ENCODE data around the gene ILDR2.

ILDR2 gene

GRCh38 chr1:166951050-166951449 lies 24.3 kb downstream of the ILDR2 start:
- no CpG with 5 or more reads among the region's 2 CpGs for WGBS, 2 donors (ENCODE audit: extremely low coverage in 2 of 2, insufficient read length in 2 of 2, insufficient replicate concordance in 1 of 2)
- Histone ChIP-seq H3K4me1 (ENCODE audit: control insufficient read depth in 2 of 2, insufficient read depth in 1 of 2, low read depth in 1 of 2, low read length in 2 of 2) (peaks cover 36 to 64% of the 10 kb centered on the region in 2 donors), H2BK12ac (ENCODE audit: low read length) (peak overlapping the region; percentile 18), H3K4ac (ENCODE audit: low read length) (no peak overlapping the region), H2AFZ (ENCODE audit: low read length) (no peak overlapping the region), H2AK5ac (ENCODE audit: low read depth, low read length) (no peak overlapping the region), H3K4me2 (ENCODE audit: insufficient read depth, low read length, poor library complexity, severe bottlenecking) (no peak overlapping the region), H3K23ac (ENCODE audit: low read depth, low read length, poor library complexity) (no peak overlapping the region), H3K9ac (ENCODE audit: low read depth, low read length, poor library complexity) (no peak overlapping the region), H4K8ac (ENCODE audit: low read depth, low read length) (no peak overlapping the region), H3K27ac (replicated peaks; ENCODE audit: low read length) (peak overlapping the region; percentile 93), H3K9me3 (replicated peaks in 1 of 2; ENCODE audit: control insufficient read depth in 2 of 2, insufficient read depth in 1 of 2, low read depth in 1 of 2, low read length in 2 of 2) (no peaks in the 10 kb centered on the region), H2BK5ac (ENCODE audit: low read length) (no peak overlapping the region), H2BK120ac (ENCODE audit: low read depth, low read length) (no peak overlapping the region), H4K91ac (ENCODE audit: low read depth, low read length, poor library complexity) (peak overlapping the region; percentile 47), H3K79me1 (ENCODE audit: low read depth, low read length) (no peaks in the 10 kb centered on the region), H3K27me3 (ENCODE audit: control insufficient read depth in 3 of 3, insufficient read depth in 3 of 3, low read depth in 1 of 3, low read length in 3 of 3) (no peaks in the 10 kb centered on the region), H3K4me3 (ENCODE audit: low read length in 2 of 2) (no peak overlapping the region), H3K14ac (ENCODE audit: low read length) (no peak overlapping the region), H3K36me3 (replicated peaks in 1 of 2; ENCODE audit: control insufficient read depth in 2 of 2, insufficient read depth in 2 of 2, low read length in 2 of 2) (peaks cover 0 to 11% of the 10 kb centered on the region in 2 donors), H2BK15ac (ENCODE audit: low read length) (no peak overlapping the region), H3K18ac (ENCODE audit: low read length) (peak overlapping the region; percentile 20)
- DNase-seq (ENCODE audit: low spot score), result no peak

- Histone ChIP-seq H3K79me1 (ENCODE audit: low read depth, low read length) (no peaks in the 10 kb centered on the region), H3K9me3 (replicated peaks in 1 of 2; ENCODE audit: control insufficient read depth in 2 of 2, insufficient read depth in 1 of 2, low read depth in 1 of 2, low read length in 2 of 2) (no peaks in the 10 kb centered on the region), H4K91ac (ENCODE audit: low read depth, low read length, poor library complexity) (no peak overlapping the region), H3K27me3 (ENCODE audit: control insufficient read depth in 3 of 3, insufficient read depth in 3 of 3, low read depth in 1 of 3, low read length in 3 of 3) (no peaks in the 10 kb centered on the region), H3K4me2 (ENCODE audit: insufficient read depth, low read length, poor library complexity, severe bottlenecking) (no peak overlapping the region), H3K4me1 (ENCODE audit: control insufficient read depth in 2 of 2, insufficient read depth in 1 of 2, low read depth in 1 of 2, low read length in 2 of 2) (peaks cover 39 to 70% of the 10 kb centered on the region in 2 donors), H2BK15ac (ENCODE audit: low read length) (no peak overlapping the region), H2AK5ac (ENCODE audit: low read depth, low read length) (no peak overlapping the region), H3K9ac (ENCODE audit: low read depth, low read length, poor library complexity) (no peak overlapping the region), H2BK5ac (ENCODE audit: low read length) (no peak overlapping the region), H2AFZ (ENCODE audit: low read length) (no peak overlapping the region), H2BK12ac (ENCODE audit: low read length) (no peak overlapping the region), H3K36me3 (replicated peaks in 1 of 2; ENCODE audit: control insufficient read depth in 2 of 2, insufficient read depth in 2 of 2, low read length in 2 of 2) (peaks cover 0 to 8% of the 10 kb centered on the region in 2 donors), H3K27ac (replicated peaks; ENCODE audit: low read length) (peak overlapping the region; percentile 93), H3K14ac (ENCODE audit: low read length) (no peak overlapping the region), H3K23ac (ENCODE audit: low read depth, low read length, poor library complexity) (no peak overlapping the region), H3K4ac (ENCODE audit: low read length) (no peak overlapping the region), H3K4me3 (ENCODE audit: low read length in 2 of 2) (no peak overlapping the region), H3K18ac (ENCODE audit: low read length) (no peak overlapping the region), H2BK120ac (ENCODE audit: low read depth, low read length) (no peak overlapping the region), H4K8ac (ENCODE audit: low read depth, low read length) (no peak overlapping the region)
- no CpG with 5 or more reads among the region's 2 CpGs for WGBS, 2 donors (ENCODE audit: extremely low coverage in 2 of 2, insufficient read length in 2 of 2, insufficient replicate concordance in 1 of 2)
- DNase-seq (ENCODE audit: low spot score), result peak; percentile 80
These were observed 25.2 kb downstream of the ILDR2 start for GRCh38 chr1:166950156-166950555.

- H3K27me3 ChIP-seq (ENCODE audit: control insufficient read depth in 3 of 3, insufficient read depth in 3 of 3, low read depth in 1 of 3, low read length in 3 of 3), result no peaks in the 10 kb centered on the region
- no peak overlapping the region for H3K14ac ChIP-seq (ENCODE audit: low read length)
- no peak overlapping the region for H3K9ac ChIP-seq (ENCODE audit: low read depth, low read length, poor library complexity)
- H3K4me3 ChIP-seq (ENCODE audit: low read length in 2 of 2), result no peak overlapping the region
- no peak for DNase-seq (ENCODE audit: low spot score)
- no peaks in the 10 kb centered on the region for H3K79me1 ChIP-seq (ENCODE audit: low read depth, low read length)
- H3K23ac ChIP-seq (ENCODE audit: low read depth, low read length, poor library complexity), result no peak overlapping the region
- H3K9me3 ChIP-seq (replicated peaks in 1 of 2; ENCODE audit: control insufficient read depth in 2 of 2, insufficient read depth in 1 of 2, low read depth in 1 of 2, low read length in 2 of 2), result no peaks in the 10 kb centered on the region
- WGBS, 2 donors (ENCODE audit: extremely low coverage in 2 of 2, insufficient read length in 2 of 2, insufficient replicate concordance in 1 of 2), result no CpG with 5 or more reads among the region's 2 CpGs
- H4K8ac ChIP-seq (ENCODE audit: low read depth, low read length), result no peak overlapping the region
- H2BK12ac ChIP-seq (ENCODE audit: low read length), result no peak overlapping the region
- peak overlapping the region; percentile 94 for H3K27ac ChIP-seq (replicated peaks; ENCODE audit: low read length)
- H2AK5ac ChIP-seq (ENCODE audit: low read depth, low read length), result no peak overlapping the region
- H3K4me1 ChIP-seq (ENCODE audit: control insufficient read depth in 2 of 2, insufficient read depth in 1 of 2, low read depth in 1 of 2, low read length in 2 of 2), result peaks cover 47 to 78% of the 10 kb centered on the region in 2 donors
- no peak overlapping the region for H4K91ac ChIP-seq (ENCODE audit: low read depth, low read length, poor library complexity)
- no peak overlapping the region for H3K4ac ChIP-seq (ENCODE audit: low read length)
- H2BK5ac ChIP-seq (ENCODE audit: low read length), result no peak overlapping the region
- H2AFZ ChIP-seq (ENCODE audit: low read length), result no peak overlapping the region
- H2BK15ac ChIP-seq (ENCODE audit: low read length), result no peak overlapping the region
- peaks cover 0 to 3% of the 10 kb centered on the region in 2 donors for H3K36me3 ChIP-seq (replicated peaks in 1 of 2; ENCODE audit: control insufficient read depth in 2 of 2, insufficient read depth in 2 of 2, low read length in 2 of 2)
- H3K4me2 ChIP-seq (ENCODE audit: insufficient read depth, low read length, poor library complexity, severe bottlenecking), result no peak overlapping the region
- no peak overlapping the region for H2BK120ac ChIP-seq (ENCODE audit: low read depth, low read length)
- H3K18ac ChIP-seq (ENCODE audit: low read length), result no peak overlapping the region
These were observed 26.4 kb downstream of the ILDR2 start for GRCh38 chr1:166948856-166949350.

- Histone ChIP-seq H3K9me3 (replicated peaks in 1 of 2; ENCODE audit: control insufficient read depth in 2 of 2, insufficient read depth in 1 of 2, low read depth in 1 of 2, low read length in 2 of 2) (no peaks in the 10 kb centered on the region), H4K8ac (ENCODE audit: low read depth, low read length) (no peak overlapping the region), H3K14ac (ENCODE audit: low read length) (no peak overlapping the region), H4K91ac (ENCODE audit: low read depth, low read length, poor library complexity) (peak overlapping the region; percentile 22), H2BK15ac (ENCODE audit: low read length) (no peak overlapping the region), H2AK5ac (ENCODE audit: low read depth, low read length) (peak overlapping the region; percentile 42), H3K4me2 (ENCODE audit: insufficient read depth, low read length, poor library complexity, severe bottlenecking) (peak overlapping the region; percentile 54), H3K4ac (ENCODE audit: low read length) (no peak overlapping the region), H2BK120ac (ENCODE audit: low read depth, low read length) (no peak overlapping the region), H3K27ac (replicated peaks; ENCODE audit: low read length) (peak overlapping the region; percentile 99), H3K27me3 (ENCODE audit: control insufficient read depth in 3 of 3, insufficient read depth in 3 of 3, low read depth in 1 of 3, low read length in 3 of 3) (no peaks in the 10 kb centered on the region), H3K79me1 (ENCODE audit: low read depth, low read length) (no peaks in the 10 kb centered on the region), H3K18ac (ENCODE audit: low read length) (peak overlapping the region; percentile 96), H3K4me3 (ENCODE audit: low read length in 2 of 2) (peak overlapping the region in 1 of 2 donors; percentile 36), H3K36me3 (replicated peaks in 1 of 2; ENCODE audit: control insufficient read depth in 2 of 2, insufficient read depth in 2 of 2, low read length in 2 of 2) (no peaks in the 10 kb centered on the region), H3K9ac (ENCODE audit: low read depth, low read length, poor library complexity) (peak overlapping the region; percentile 44), H3K23ac (ENCODE audit: low read depth, low read length, poor library complexity) (no peak overlapping the region), H2BK12ac (ENCODE audit: low read length) (peak overlapping the region; percentile 33), H2BK5ac (ENCODE audit: low read length) (peak overlapping the region; percentile 76), H3K4me1 (ENCODE audit: control insufficient read depth in 2 of 2, insufficient read depth in 1 of 2, low read depth in 1 of 2, low read length in 2 of 2) (peaks cover 45 to 72% of the 10 kb centered on the region in 2 donors), H2AFZ (ENCODE audit: low read length) (peak overlapping the region; percentile 85)
- WGBS, 2 donors (ENCODE audit: extremely low coverage in 2 of 2, insufficient read length in 2 of 2, insufficient replicate concordance in 1 of 2), result no CpG with 5 or more reads among the region's 44 CpGs
- DNase-seq (ENCODE audit: low spot score), result peak; percentile 94
These were observed 27.8 kb downstream of the ILDR2 start for GRCh38 chr1:166947398-166948043.

Data from neuronal stem cell (in vitro differentiated cells).